H1 (cell line): ENCODE measurements around the gene KHSRP. TPM values are rescaled to one million over a fixed set of nuclear protein-coding genes. Genes with fewer than 3 reads are reported as not detected.

Experiments used
- ASH2L ChIP-seq: fragments of 200-600, 300-600 bp; sonication (generic); IDR thresholded peaks from one replicate; pipeline ENCODE4 v1.7.1; 2017; ENCODE audit warnings: low read length
- BRCA1 ChIP-seq: IDR thresholded peaks from 2 replicates; pipeline ENCODE4 v1.6.1; 2012; ENCODE audit warnings: low read depth, low read length, improper control_type of control experiment
- CBX5 ChIP-seq: fragments of 300-800, 300-1000 bp; sonication (generic); IDR thresholded peaks from 2 replicates; pipeline ENCODE4 v1.7.1; 2016; ENCODE audit warnings: antibody characterized with exemption, low read length, low read depth
- GABPA ChIP-seq: IDR thresholded peaks from 2 replicates; pipeline ENCODE4 v1.6.1; 2011; ENCODE audit warnings: mild to moderate bottlenecking, low read length, moderate library complexity, borderline replicate concordance; ENCODE audit not compliant: insufficient read depth
- HDAC2 ChIP-seq, 2 experiments: fragments of 300-600 bp in 1 of 2; sonication (generic) in 1 of 2; IDR thresholded peaks; 2 replicates each; pipeline ENCODE4 v1.6.1; 2011 to 2012; ENCODE audit warnings: low read depth in 2 of 2, low read length in 2 of 2, mild to moderate bottlenecking in 2 of 2, moderate library complexity in 2 of 2, borderline replicate concordance in 1 of 2, inconsistent platforms in 1 of 2
- HDAC6 ChIP-seq: IDR thresholded peaks from one replicate; pipeline ENCODE4 v1.7.1; 2012; ENCODE audit warnings: low read depth, mild to moderate bottlenecking, inconsistent platforms, low read length, moderate library complexity
- JUND ChIP-seq: IDR thresholded peaks from 2 replicates; pipeline ENCODE4 v1.6.1; 2011; ENCODE audit warnings: mild to moderate bottlenecking, improper control_type of control experiment, low read length
- KDM5A ChIP-seq: fragments of 200-600 bp; IDR thresholded peaks from 2 replicates; pipeline ENCODE4 v1.7.1; 2012; ENCODE audit warnings: mild to moderate bottlenecking, low read length, inconsistent platforms, mixed read lengths
- PHF8 ChIP-seq: fragments of 200-600 bp; sonication (generic); conservative IDR thresholded peaks from 2 replicates; pipeline ENCODE4 v1.7.1; 2012; ENCODE audit warnings: low read depth, mild to moderate bottlenecking, inconsistent platforms, low read length, moderate library complexity
- RNF2 ChIP-seq: fragments of 200-900, 300-1000 bp; sonication (generic); IDR thresholded peaks from 2 replicates; pipeline ENCODE4 v1.7.1; 2016; ENCODE audit warnings: borderline replicate concordance, low read depth, mild to moderate bottlenecking, antibody characterized with exemption, low read length; ENCODE audit not compliant: poor library complexity, severe bottlenecking; ENCODE audit errors: missing control alignments
- SIRT6 ChIP-seq: IDR thresholded peaks from one replicate; pipeline ENCODE4 v1.7.1; 2012; ENCODE audit warnings: low read length, inconsistent platforms
- SIX5 ChIP-seq: IDR thresholded peaks from 2 replicates; pipeline ENCODE4 v1.6.1; 2011; ENCODE audit warnings: mild to moderate bottlenecking, low read depth, low read length
- SP2 ChIP-seq: IDR thresholded peaks from 2 replicates; pipeline ENCODE4 v1.6.1; 2012; ENCODE audit warnings: mild to moderate bottlenecking, low read length, inconsistent platforms
- TCF12 ChIP-seq: IDR thresholded peaks from 2 replicates; pipeline ENCODE4 v1.6.1; 2011; ENCODE audit warnings: low read depth, mild to moderate bottlenecking, low read length
- TEAD4 ChIP-seq: IDR thresholded peaks from 2 replicates; pipeline ENCODE4 v1.6.1; 2012; ENCODE audit warnings: low read depth, low read length, inconsistent platforms, mixed read lengths
- ZNF274 ChIP-seq: IDR thresholded peaks from 2 replicates; pipeline ENCODE4 v1.7.0; 2012; ENCODE audit warnings: low read length, borderline replicate concordance; ENCODE audit errors: extremely low read depth
- polyA plus RNA-seq, 7 experiments: library from polyadenylated mRNA; depleted of rRNA in 3 of 7; stranded (reverse) in 5 of 7; unstranded in 2 of 7; fragments of >200 nt in 5 of 7; fragments of 200-250 nt in 2 of 7; gene quantifications; 1 replicate in 5 of 7; 2 replicates in 1 of 7; 4 replicates in 1 of 7; pipeline versions ENCODE4 v1.2.1 to v1.2.3, GENCODE V29; 2011 to 2013; ENCODE audit warnings: missing spikeins in 2 of 7, mixed read lengths in 2 of 7
- total RNA-seq: library from RNA; stranded (reverse); fragmentation: NEBNext Ultra II Directional; extraction: Animal tissue kit (Norgen Biotek cat#: 25700); gene quantifications from 2 replicates; pipeline ENCODE4 v1.2.1, GENCODE V29; 2021
- TF ChIP-seq, protein P1 (sequence below), 3 experiments: IDR thresholded peaks; 1 replicate in 2 of 3; 2 replicates in 1 of 3; pipeline versions ENCODE4 v1.5.1 to v1.6.1; 2011; ENCODE audit warnings: low read length in 3 of 3, mild to moderate bottlenecking in 3 of 3, inconsistent platforms in 2 of 3, low read depth in 1 of 3, moderate library complexity in 1 of 3; ENCODE audit not compliant: insufficient read depth in 1 of 3; ENCODE audit errors: control extremely low read depth in 1 of 3

Gene KHSRP
- total and polyA plus RNA-seq, 2 of the 8 experiments (the other 6 are each of a cell fraction or from before 2014, with no cell fraction given) = 143 to 573 TPM

DNA sequence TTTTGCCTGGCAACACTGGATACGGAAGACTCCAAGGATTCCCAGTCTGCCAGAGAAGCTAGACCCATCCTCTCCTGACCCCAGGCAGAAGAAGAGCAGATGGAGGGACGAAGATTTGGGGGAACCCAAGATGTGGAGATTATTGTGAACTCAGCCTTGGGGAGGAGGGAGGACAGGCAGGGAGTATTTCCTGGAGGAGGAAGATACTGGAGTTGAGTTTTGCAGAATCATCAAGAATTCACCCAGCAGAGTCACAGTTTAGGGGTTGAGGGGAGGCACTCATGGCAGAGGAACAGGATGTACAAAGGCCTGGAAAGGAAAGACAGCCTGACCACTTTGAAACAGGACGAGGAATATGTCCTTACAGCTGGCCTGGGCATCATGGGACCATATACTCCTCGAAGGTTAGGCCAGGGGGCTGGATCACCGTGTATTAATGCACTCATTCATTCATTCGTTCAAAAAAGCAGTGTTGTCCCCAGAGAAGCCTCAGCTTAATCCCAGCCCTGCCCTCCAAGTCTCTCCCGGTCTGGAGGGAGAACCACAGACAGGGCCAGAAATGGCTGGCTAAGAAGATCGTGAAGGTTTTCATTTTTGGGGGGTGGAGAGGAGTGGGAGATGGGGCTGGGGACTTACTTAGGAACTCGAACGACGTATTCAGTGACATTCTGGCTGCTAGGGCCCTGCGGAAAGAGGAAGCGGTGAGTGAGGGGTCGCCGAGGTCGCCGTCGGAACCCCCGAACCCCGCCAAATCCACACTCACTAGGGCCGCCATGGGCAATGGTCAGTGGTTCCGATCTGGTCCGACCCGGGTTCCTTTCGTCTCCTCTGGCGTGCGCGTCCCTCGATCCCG is 32.2 kb downstream of the KHSRP start (continued):
- TF ChIP-seq SIX5 = no peak
- no peak for TF ChIP-seq CBX5
- TF ChIP-seq TEAD4 = no peak
- TF ChIP-seq GABPA = no peak
- TF ChIP-seq SP2 = no peak
- TF ChIP-seq TCF12 = no peak
- TF ChIP-seq, protein P1, sequence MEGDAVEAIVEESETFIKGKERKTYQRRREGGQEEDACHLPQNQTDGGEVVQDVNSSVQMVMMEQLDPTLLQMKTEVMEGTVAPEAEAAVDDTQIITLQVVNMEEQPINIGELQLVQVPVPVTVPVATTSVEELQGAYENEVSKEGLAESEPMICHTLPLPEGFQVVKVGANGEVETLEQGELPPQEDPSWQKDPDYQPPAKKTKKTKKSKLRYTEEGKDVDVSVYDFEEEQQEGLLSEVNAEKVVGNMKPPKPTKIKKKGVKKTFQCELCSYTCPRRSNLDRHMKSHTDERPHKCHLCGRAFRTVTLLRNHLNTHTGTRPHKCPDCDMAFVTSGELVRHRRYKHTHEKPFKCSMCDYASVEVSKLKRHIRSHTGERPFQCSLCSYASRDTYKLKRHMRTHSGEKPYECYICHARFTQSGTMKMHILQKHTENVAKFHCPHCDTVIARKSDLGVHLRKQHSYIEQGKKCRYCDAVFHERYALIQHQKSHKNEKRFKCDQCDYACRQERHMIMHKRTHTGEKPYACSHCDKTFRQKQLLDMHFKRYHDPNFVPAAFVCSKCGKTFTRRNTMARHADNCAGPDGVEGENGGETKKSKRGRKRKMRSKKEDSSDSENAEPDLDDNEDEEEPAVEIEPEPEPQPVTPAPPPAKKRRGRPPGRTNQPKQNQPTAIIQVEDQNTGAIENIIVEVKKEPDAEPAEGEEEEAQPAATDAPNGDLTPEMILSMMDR (IDR thresholded peaks at IDR 0.05; ENCODE audit: control extremely low read depth in 1 of 3, insufficient read depth in 1 of 3, low read depth in 1 of 3, low read length in 3 of 3) = no peak
- TF ChIP-seq HDAC6 = no peak
- TF ChIP-seq BRCA1 = no peak
- TF ChIP-seq PHF8 = peak; percentile 57
- TF ChIP-seq KDM5A = 0 out of 2 replicates have a peak, but pooled peaks have one; percentile 51
- 0 out of 4 replicates have a peak, but pooled peaks of 1 of the 2 experiments have one; percentile 6 for TF ChIP-seq HDAC2 (IDR thresholded peaks at IDR 0.05; ENCODE audit: borderline replicate concordance in 1 of 2, low read depth in 2 of 2, low read length in 2 of 2)
- peak; percentile 38 for TF ChIP-seq ASH2L
- no peak for TF ChIP-seq JUND
- TF ChIP-seq RNF2 = no peak
- TF ChIP-seq SIRT6 = no peak
- no peak for TF ChIP-seq ZNF274
